Measurements from ENCODE around the gene UBN1.

GRCh38 chr16:4832698-4833343, 14.5 kb upstream of the UBN1 start:
- TF ChIP-seq, protein P1, sequence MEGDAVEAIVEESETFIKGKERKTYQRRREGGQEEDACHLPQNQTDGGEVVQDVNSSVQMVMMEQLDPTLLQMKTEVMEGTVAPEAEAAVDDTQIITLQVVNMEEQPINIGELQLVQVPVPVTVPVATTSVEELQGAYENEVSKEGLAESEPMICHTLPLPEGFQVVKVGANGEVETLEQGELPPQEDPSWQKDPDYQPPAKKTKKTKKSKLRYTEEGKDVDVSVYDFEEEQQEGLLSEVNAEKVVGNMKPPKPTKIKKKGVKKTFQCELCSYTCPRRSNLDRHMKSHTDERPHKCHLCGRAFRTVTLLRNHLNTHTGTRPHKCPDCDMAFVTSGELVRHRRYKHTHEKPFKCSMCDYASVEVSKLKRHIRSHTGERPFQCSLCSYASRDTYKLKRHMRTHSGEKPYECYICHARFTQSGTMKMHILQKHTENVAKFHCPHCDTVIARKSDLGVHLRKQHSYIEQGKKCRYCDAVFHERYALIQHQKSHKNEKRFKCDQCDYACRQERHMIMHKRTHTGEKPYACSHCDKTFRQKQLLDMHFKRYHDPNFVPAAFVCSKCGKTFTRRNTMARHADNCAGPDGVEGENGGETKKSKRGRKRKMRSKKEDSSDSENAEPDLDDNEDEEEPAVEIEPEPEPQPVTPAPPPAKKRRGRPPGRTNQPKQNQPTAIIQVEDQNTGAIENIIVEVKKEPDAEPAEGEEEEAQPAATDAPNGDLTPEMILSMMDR (optimal IDR thresholded peaks at IDR 0.05 in 1 of 3, IDR thresholded peaks at IDR 0.05 in 1 of 3, conservative IDR thresholded peaks at IDR 0.05 in 1 of 3; ENCODE audit: extremely low read depth in 1 of 3, insufficient read depth in 2 of 3, low read length in 3 of 3), result no peak
- TF ChIP-seq EZH2 (IDR thresholded peaks at IDR 0.05; ENCODE audit: low read length), result no peak
